Panc1 (cell line): Measurements from ENCODE around the gene TXNDC11. TPM values are rescaled to one million over a fixed set of nuclear protein-coding genes. Genes with fewer than 3 reads are reported as not detected.

Source experiments
- ATAC-seq: fragments of 200-7000 bp; cut with Tn5 transposase; 2 replicates; pipeline ENCODE4 v1.9.1; 2020; ENCODE audit warnings: mild to moderate bottlenecking, moderate library complexity
- BruUV-seq: library from RNA; stranded (reverse); fragments of 400-500 nt; replicated peaks from 2 replicates; lab custom pipeline; 2021; lab: Mats Ljungman, UMichigan
- CTCF ChIA-PET: fragments of 300-600 bp; sonication (Branson Sonifier 250); formaldehyde crosslinking; loops from one replicate; lab custom pipeline; 2022; ENCODE audit warnings: antibody characterized with exemption; lab: Charles Lee
- POLR2A ChIA-PET: fragments of 300-600 bp; sonication (Branson Sonifier 250); formaldehyde crosslinking; loops from one replicate; lab custom pipeline; 2022; ENCODE audit warnings: antibody characterized with exemption; lab: Charles Lee
- DNase-seq: peaks from one replicate; pipeline ENCODE4 v3.0.0-alpha.2; 2010; ENCODE audit warnings: low read depth, low spot score
- H3K27ac ChIP-seq: 2 replicates; pipeline ENCODE4 v1.5.1; 2011; ENCODE audit warnings: mild to moderate bottlenecking, low read length, inconsistent platforms
- H3K27me3 ChIP-seq: fragments of 200-500 bp; sonication (Bioruptor generic); 2 replicates; pipeline ENCODE4 v1.6.0; 2014; ENCODE audit warnings: low read length, inconsistent platforms; ENCODE audit not compliant: control insufficient read depth, insufficient read depth
- H3K36me3 ChIP-seq: fragments of 200-500 bp; sonication (Bioruptor generic); 2 replicates; pipeline ENCODE4 v1.5.1; 2014; ENCODE audit warnings: inconsistent platforms, mild to moderate bottlenecking, low read length, moderate library complexity; ENCODE audit not compliant: control insufficient read depth, insufficient read depth
- H3K4me1 ChIP-seq: 2 replicates; pipeline ENCODE4 v1.5.1; 2011; ENCODE audit warnings: inconsistent platforms, mild to moderate bottlenecking, low read length, moderate library complexity; ENCODE audit not compliant: control insufficient read depth, insufficient read depth
- H3K4me3 ChIP-seq, 2 experiments: 2 replicates each; pipeline ENCODE4 v1.5.1; 2011 to 2012; ENCODE audit warnings: low read depth in 2 of 2, low read length in 2 of 2, mild to moderate bottlenecking in 2 of 2, inconsistent platforms in 1 of 2, moderate library complexity in 1 of 2
- H3K9me3 ChIP-seq: fragments of 200-500 bp; sonication (Bioruptor generic); 2 replicates; pipeline ENCODE4 v1.5.1; 2014; ENCODE audit warnings: low read depth, mild to moderate bottlenecking, inconsistent platforms, low read length, moderate library complexity; ENCODE audit not compliant: control insufficient read depth, insufficient read depth
- POLR2AphosphoS5 ChIP-seq: IDR thresholded peaks from 2 replicates; pipeline ENCODE4 v1.6.1; 2012; ENCODE audit warnings: mild to moderate bottlenecking, low read depth, low read length, moderate library complexity
- REST ChIP-seq, 2 experiments: IDR thresholded peaks; 2 replicates each; pipeline ENCODE4 v1.6.1; 2011 to 2012; ENCODE audit warnings: low read depth in 2 of 2, control low read depth in 1 of 2, low read length in 1 of 2, mild to moderate bottlenecking in 1 of 2, moderate library complexity in 1 of 2; ENCODE audit not compliant: insufficient read depth in 1 of 2
- SIN3A ChIP-seq: IDR thresholded peaks from 2 replicates; pipeline ENCODE4 v1.6.1; 2012; ENCODE audit warnings: low read depth, mild to moderate bottlenecking, low read length, moderate library complexity, borderline replicate concordance; ENCODE audit not compliant: insufficient read depth
- TCF7L2 ChIP-seq: IDR thresholded peaks from 2 replicates; pipeline ENCODE4 v1.6.1; 2011; ENCODE audit warnings: mild to moderate bottlenecking, low read depth, low read length, inconsistent platforms
- in situ Hi-C: cut with HindIII; loops from 2 replicates; pipeline ENCODE4 v1.10.0; 2016; ENCODE audit warnings: low sequenced_read_pairs, low pct_unique_long_range_greater_than_20kb
- intact Hi-C: fragments of 100-400 bp; cut with micrococcal nuclease; formaldehyde crosslinking; loops from one replicate; pipeline ENCODE4 v1.10.0; 2022; ENCODE audit not compliant: unreplicated experiment
- total RNA-seq: library from RNA; stranded (reverse); gene quantifications from one replicate; pipeline ENCODE4 v1.2.1, GENCODE V29; 2021; ENCODE audit not compliant: unreplicated experiment
- TF ChIP-seq, protein P1 (sequence below): fragments of 450-650 bp; IDR thresholded peaks from 2 replicates; pipeline ENCODE4 v1.5.1; 2017; ENCODE audit warnings: mild to moderate bottlenecking

The TXNDC11 gene
- total RNA-seq, 1 experiment from 2014 or later = 30.5 TPM

GRCh38 chr16:11676799-11677198 is 65.9 kb downstream of the TXNDC11 start:
- POLR2A ChIA-PET = no interaction called here
- CTCF ChIA-PET = no interaction called here
- H3K4me1 ChIP-seq = peaks cover 13% of the 10 kb centered on the region
- in situ Hi-C loops = no loop called here
- no TSS peak for BruUV-seq
- no peak overlapping the region for H3K4me3 ChIP-seq
- DNase-seq (no peak), ATAC-seq (no peak)
- no peak for TF ChIP-seq POLR2AphosphoS5
- no peak for TF ChIP-seq SIN3A
- TF ChIP-seq, protein P1, sequence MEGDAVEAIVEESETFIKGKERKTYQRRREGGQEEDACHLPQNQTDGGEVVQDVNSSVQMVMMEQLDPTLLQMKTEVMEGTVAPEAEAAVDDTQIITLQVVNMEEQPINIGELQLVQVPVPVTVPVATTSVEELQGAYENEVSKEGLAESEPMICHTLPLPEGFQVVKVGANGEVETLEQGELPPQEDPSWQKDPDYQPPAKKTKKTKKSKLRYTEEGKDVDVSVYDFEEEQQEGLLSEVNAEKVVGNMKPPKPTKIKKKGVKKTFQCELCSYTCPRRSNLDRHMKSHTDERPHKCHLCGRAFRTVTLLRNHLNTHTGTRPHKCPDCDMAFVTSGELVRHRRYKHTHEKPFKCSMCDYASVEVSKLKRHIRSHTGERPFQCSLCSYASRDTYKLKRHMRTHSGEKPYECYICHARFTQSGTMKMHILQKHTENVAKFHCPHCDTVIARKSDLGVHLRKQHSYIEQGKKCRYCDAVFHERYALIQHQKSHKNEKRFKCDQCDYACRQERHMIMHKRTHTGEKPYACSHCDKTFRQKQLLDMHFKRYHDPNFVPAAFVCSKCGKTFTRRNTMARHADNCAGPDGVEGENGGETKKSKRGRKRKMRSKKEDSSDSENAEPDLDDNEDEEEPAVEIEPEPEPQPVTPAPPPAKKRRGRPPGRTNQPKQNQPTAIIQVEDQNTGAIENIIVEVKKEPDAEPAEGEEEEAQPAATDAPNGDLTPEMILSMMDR = no peak
- TF ChIP-seq REST (IDR thresholded peaks at IDR 0.05; ENCODE audit: insufficient read depth in 1 of 2, low read depth in 2 of 2, low read length in 1 of 2) = no peak
- TF ChIP-seq TCF7L2 = no peak
- no peak overlapping the region for H3K27ac ChIP-seq
- intact Hi-C loops = no loop called here
- no peaks in the 10 kb centered on the region; the same call in 1 of the 2 replicates for H3K36me3 ChIP-seq
- H3K9me3 ChIP-seq = no peaks in the 10 kb centered on the region
- no peaks in the 10 kb centered on the region for H3K27me3 ChIP-seq

DNA sequence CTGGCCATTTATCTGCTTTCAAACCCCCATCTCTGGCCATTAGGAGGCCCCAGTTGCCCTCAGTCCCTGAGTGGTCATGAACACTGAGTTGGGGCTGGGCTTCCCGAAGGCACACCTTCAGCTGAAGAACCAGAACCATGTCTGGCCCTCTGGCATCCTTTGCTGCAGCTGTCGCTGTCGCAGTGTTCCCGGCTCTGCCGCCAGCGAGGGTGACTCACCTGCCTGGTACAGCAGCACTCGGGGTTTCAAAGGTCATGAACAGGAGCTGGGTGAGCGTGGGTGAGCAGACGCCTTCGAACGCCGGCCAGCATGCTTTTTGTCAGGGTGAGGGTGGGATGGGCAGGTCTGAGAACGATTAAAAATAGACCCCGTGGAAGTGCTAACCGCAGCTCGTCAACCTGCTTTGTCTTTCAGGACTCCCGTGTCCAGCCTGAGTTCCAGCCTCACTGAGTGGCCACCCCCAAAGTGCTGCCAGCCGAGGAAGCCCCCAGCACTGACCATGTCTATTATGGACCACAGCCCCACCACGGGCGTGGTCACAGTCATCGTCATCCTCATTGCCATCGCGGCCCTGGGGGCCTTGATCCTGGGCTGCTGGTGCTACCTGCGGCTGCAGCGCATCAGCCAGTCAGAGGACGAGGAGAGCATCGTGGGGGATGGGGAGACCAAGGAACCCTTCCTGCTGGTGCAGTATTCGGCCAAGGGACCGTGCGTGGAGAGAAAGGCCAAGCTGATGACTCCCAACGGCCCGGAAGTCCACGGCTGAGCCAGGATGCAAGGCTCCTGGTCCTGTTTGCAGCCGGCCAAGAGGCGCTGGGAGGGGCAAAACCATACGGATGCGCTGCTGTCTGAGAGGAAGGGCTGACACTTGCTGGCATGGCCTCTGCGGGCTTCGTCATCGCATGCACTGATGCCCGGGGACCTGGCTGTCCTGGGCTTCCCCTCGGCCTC is 66.8 kb downstream of the TXNDC11 start:
- intact Hi-C loops = no loop called here
- Histone ChIP-seq H3K9me3 (no peaks in the 10 kb centered on the region), H3K36me3 (no peaks in the 10 kb centered on the region; the same call in 1 of the 2 replicates), H3K4me1 (peaks cover 13% of the 10 kb centered on the region), H3K4me3 (no peak overlapping the region), H3K27ac (no peak overlapping the region), H3K27me3 (no peaks in the 10 kb centered on the region)
- ChIA-PET POLR2A (no interaction called here), CTCF (interaction anchor here (0.6 kb wide), 1 partner anchor 30 kb away, joined by 4 read pairs; no protein-coding TSS in a partner anchor)
- no peak for TF ChIP-seq POLR2AphosphoS5
- no peak for TF ChIP-seq REST (IDR thresholded peaks at IDR 0.05; ENCODE audit: insufficient read depth in 1 of 2, low read depth in 2 of 2, low read length in 1 of 2)
- TF ChIP-seq SIN3A = no peak
- TF ChIP-seq, protein P1 = no peak
- TF ChIP-seq TCF7L2 = no peak
- ATAC-seq (peak; percentile 37), DNase-seq (no peak)
- in situ Hi-C loops = no loop called here
- no TSS peak for BruUV-seq
